Activated CD4-positive, alpha-beta memory T cell treated with anti-CD3 and anti-CD28 coated beads for 36 hours (primary cell): ENCODE results near the gene AARS2. TPM values are rescaled to one million over a fixed set of nuclear protein-coding genes. Genes with fewer than 3 reads are reported as not detected.

Source experiments
- CTCF ChIA-PET: fragments of 350-600 bp; sonication (Branson Sonifier 250); formaldehyde crosslinking; loops from one replicate; lab custom pipeline; 2021; ENCODE audit warnings: antibody characterized with exemption, inconsistent platforms; lab: Charles Lee
- POLR2A ChIA-PET: fragments of 350-600 bp; sonication (Branson Sonifier 250); formaldehyde crosslinking; loops from one replicate; lab custom pipeline; 2021; ENCODE audit warnings: antibody characterized with exemption; lab: Charles Lee
- DNase-seq: peaks from one replicate; pipeline ENCODE4 v3.0.0-alpha.2; 2020
- H3K27ac Mint-ChIP-seq: one replicate; pipeline ENCODE4 v1.8.0; 2021; ENCODE audit warnings: mixed read lengths
- H3K27me3 Mint-ChIP-seq: one replicate; pipeline ENCODE4 v1.8.0; 2021; ENCODE audit warnings: mixed read lengths
- H3K36me3 Mint-ChIP-seq: one replicate; pipeline ENCODE4 v1.8.0; 2021; ENCODE audit warnings: mixed read lengths
- H3K4me1 Mint-ChIP-seq: one replicate; pipeline ENCODE4 v1.8.0; 2021; ENCODE audit warnings: low read depth, mixed read lengths
- H3K4me3 Mint-ChIP-seq: one replicate; pipeline ENCODE4 v1.8.0; 2021; ENCODE audit warnings: mild to moderate bottlenecking, mixed read lengths
- H3K9me3 Mint-ChIP-seq: one replicate; pipeline ENCODE4 v1.8.0; 2021; ENCODE audit warnings: mixed read lengths
- intact Hi-C: fragments of 100-400 bp; cut with micrococcal nuclease; formaldehyde crosslinking; loops from one replicate; pipeline ENCODE4 v1.15.1; 2023
- total RNA-seq, 2 experiments: library from RNA; stranded (reverse); gene quantifications; one replicate each; pipeline ENCODE4 v1.2.3, GENCODE V29; 2021

AARS2 gene
- total RNA-seq, 2 experiments from 2014 or later: 16.3 to 16.5 TPM

- ChIA-PET CTCF (interaction anchor here (0.7 to 1.7 kb wide), 6 partner anchors 10 to 61 kb away, joined by 3 to 4 read pairs (median 4); partner anchors contain the start of genes AARS2 and SLC29A1), POLR2A (interaction anchor here (0.6 to 1.0 kb wide), 2 partner anchors 10 to 614 kb away, joined by 3 to 4 read pairs; no protein-coding TSS in a partner anchor)
- peaks cover 76% of the 10 kb centered on the region for H3K4me1 Mint-ChIP-seq
- H3K27ac Mint-ChIP-seq: peak overlapping the region; percentile 99
- intact Hi-C loops: no loop called here
- peaks cover 79% of the 10 kb centered on the region for H3K36me3 Mint-ChIP-seq
- DNase-seq: no peak
- peaks cover 2% of the 10 kb centered on the region for H3K27me3 Mint-ChIP-seq
- no peaks in the 10 kb centered on the region for H3K9me3 Mint-ChIP-seq
- H3K4me3 Mint-ChIP-seq: peak overlapping the region; percentile 18
These were observed 61.3 kb downstream of the AARS2 start for GRCh38 chr6:44251576-44252524.

GRCh38 chr6:44250718-44251123 lies 62.4 kb downstream of the AARS2 start:
- Mint-ChIP-seq H3K9me3 (no peaks in the 10 kb centered on the region), H3K4me3 (peak overlapping the region; percentile 25)
- CTCF ChIA-PET: interaction anchor here (0.7 to 1.7 kb wide), 3 partner anchors 11 to 62 kb away, joined by 3 to 4 read pairs (median 3); partner anchors contain the start of genes AARS2 and SLC29A1

GRCh38 chr6:44250067-44250717 lies 63.0 kb downstream of the AARS2 start:
- Mint-ChIP-seq H3K36me3 (peaks cover 82% of the 10 kb centered on the region), H3K9me3 (no peaks in the 10 kb centered on the region), H3K27me3 (peaks cover 4% of the 10 kb centered on the region), H3K27ac (peak overlapping the region; percentile 99), H3K4me1 (peaks cover 68% of the 10 kb centered on the region), H3K4me3 (peak overlapping the region; percentile 96)
- DNase-seq: no peak
- CTCF ChIA-PET: no interaction called here
- POLR2A ChIA-PET: interaction anchor here (4.8 to 5.0 kb wide), 2 partner anchors 12 to 13 kb away, joined by 42 to 79 read pairs; no protein-coding TSS in a partner anchor
- intact Hi-C loops: no loop called here

More at GRCh38 chr6:44250718-44251123, 62.4 kb downstream of the AARS2 start:
- intact Hi-C loops: no loop called here
- POLR2A ChIA-PET: no interaction called here
- H3K36me3 Mint-ChIP-seq: peaks cover 82% of the 10 kb centered on the region
- DNase-seq: no peak
- peak overlapping the region; percentile 99 for H3K27ac Mint-ChIP-seq
- H3K4me1 Mint-ChIP-seq: peaks cover 68% of the 10 kb centered on the region
- peaks cover 4% of the 10 kb centered on the region for H3K27me3 Mint-ChIP-seq

Other genes with a start within 250 kb of the AARS2 start
- gene MRPL14, start 185.9 kb downstream of the AARS2 start, total RNA-seq: 10 to 100 TPM; 49.5 to 50.1 TPM
- gene TMEM63B, start 185.8 kb downstream of the AARS2 start, total RNA-seq: 10 to 100 TPM; 11.6 to 13.0 TPM
- under 1 TPM in 1 of 2 experiments, not detected in 1; 0.12 TPM for gene CAPN11, start 154.5 kb downstream of the AARS2 start, total RNA-seq
- gene MYMX, start 96.4 kb downstream of the AARS2 start, total RNA-seq: not detected
- 10 to 100 TPM; 47.6 to 50.0 TPM for gene SLC29A1, start 89.8 kb downstream of the AARS2 start, total RNA-seq
- gene HSP90AB1, start 66.2 kb downstream of the AARS2 start, total RNA-seq: 1,000 to 10,000 TPM; 1,671 to 1,695 TPM
- 10 to 100 TPM; 16.5 to 16.8 TPM for gene SLC35B2, start 55.8 kb downstream of the AARS2 start, total RNA-seq
- 10 to 100 TPM; 24.7 to 25.1 TPM for gene NFKBIE, start 47.8 kb downstream of the AARS2 start, total RNA-seq
- gene TMEM151B, start 42.9 kb downstream of the AARS2 start, total RNA-seq: under 1 TPM; 0.07 to 0.12 TPM
- gene SPATS1, start 29.3 kb upstream of the AARS2 start, total RNA-seq: not detected
- 10 to 100 TPM; 24.0 to 24.3 TPM for gene CDC5L, start 74.4 kb upstream of the AARS2 start, total RNA-seq